Uterus (tissue), 2 donors: ENCODE measurements around the gene C2orf78.

ENCODE experiments used
- CTCF ChIP-seq, 4 experiments: fragments of 200-600 bp in 2 of 4; fragments of 450-650 bp in 2 of 4; sonication (generic) in 2 of 4; IDR thresholded peaks; one replicate each; pipeline ENCODE4 v1.5.1; 2016 to 2019; ENCODE audit warnings: antibody characterized with exemption in 4 of 4, mild to moderate bottlenecking in 2 of 4, moderate library complexity in 1 of 4
- POLR2A ChIP-seq, 2 donors: fragments of 450-650 bp; IDR thresholded peaks; one replicate each; pipeline ENCODE4 v1.6.1; 2016; ENCODE audit warnings: antibody characterized with exemption in 2 of 2, mild to moderate bottlenecking in 1 of 2, moderate library complexity in 1 of 2

DNA sequence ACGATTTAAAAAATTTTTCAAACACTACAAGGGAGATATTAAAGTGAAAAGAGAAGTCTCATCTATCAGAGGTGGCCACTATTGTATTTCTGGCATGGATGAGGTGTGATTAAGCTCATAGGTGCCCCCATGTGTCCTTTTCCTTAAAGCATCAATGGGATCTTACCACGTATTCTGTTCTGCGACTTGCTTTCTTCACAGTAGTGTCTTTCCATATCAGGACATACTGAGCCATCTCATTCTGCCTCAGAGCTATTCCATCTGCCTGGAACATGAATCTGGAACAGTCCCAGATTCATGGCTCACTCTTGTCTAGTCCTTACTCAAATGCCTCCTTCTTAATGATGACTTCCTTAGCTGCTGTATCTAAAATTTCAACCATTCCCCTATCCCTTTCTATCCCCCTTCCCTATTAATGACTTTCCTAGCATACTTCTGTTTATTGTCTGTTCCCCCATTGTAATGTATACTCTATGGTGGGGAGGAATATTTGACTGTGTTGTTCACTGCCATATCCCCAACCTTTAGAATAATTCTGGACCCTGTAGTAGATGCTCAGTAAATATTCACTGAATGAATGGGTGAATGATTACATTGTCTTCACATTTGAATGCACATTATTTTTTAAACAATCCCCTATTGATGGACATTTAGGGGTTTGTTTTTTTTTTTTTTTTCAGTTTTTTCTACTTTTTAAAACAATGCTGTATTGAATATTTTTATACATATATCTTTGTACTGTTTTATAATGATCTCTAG lies 55.8 kb downstream of the C2orf78 start:
- no peak for TF ChIP-seq CTCF (IDR thresholded peaks at IDR 0.05)
- TF ChIP-seq POLR2A (IDR thresholded peaks at IDR 0.05), result no peak
